Breast epithelium (tissue), 3 donors: ENCODE measurements around the gene CAMSAP1.

Experiments used
- POLR2A ChIP-seq: fragments of 450-650 bp; IDR thresholded peaks from one replicate; pipeline ENCODE4 v1.6.1; 2016; ENCODE audit warnings: antibody characterized with exemption, mild to moderate bottlenecking, moderate library complexity
- POLR2AphosphoS5 ChIP-seq, 3 donors: sonication (generic); formaldehyde crosslinking; IDR thresholded peaks; one replicate each; pipeline ENCODE4 v1.6.1; 2017; ENCODE audit warnings: antibody characterized with exemption in 3 of 3
- TF ChIP-seq, protein P1 (sequence below), 3 donors: fragments of 450-650 bp; IDR thresholded peaks; one replicate each; pipeline ENCODE4 v1.5.1; 2016 to 2017; ENCODE audit warnings: antibody characterized with exemption in 3 of 3, mild to moderate bottlenecking in 3 of 3, moderate library complexity in 3 of 3

DNA sequence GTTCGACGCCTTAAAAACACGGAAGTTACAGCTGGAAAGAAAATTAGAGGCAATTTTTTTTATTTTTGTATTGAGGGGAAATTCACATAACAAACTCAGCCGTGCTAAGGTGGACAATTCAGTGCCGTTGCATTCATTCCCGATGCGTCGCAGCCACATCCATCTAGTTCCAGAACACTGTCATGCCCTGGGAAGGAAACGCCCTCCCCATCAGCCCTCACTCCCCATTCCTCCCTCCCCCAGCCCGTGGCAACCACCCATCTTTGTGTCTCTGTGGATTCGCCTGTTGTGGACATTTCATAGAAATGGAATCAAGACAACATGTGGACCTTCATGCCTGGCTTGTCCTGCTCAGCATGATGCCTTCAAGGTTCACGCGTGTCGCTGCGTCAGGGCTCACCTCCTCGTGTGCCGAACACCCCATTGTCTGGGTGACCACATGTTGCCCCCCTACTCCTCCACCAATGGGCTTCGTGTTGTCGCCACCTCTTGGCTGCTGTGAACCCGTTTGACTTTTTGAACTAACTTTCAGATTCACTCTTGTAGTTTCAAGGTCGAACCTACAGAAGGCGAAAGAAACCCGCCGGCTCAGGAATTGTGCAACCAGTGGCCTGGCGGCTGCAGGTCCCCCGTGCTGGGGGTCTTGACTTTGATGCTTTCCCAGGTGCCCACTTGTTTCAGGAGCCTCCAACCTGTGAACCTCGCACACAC, 17.4 kb upstream of the CAMSAP1 start:
- TF ChIP-seq, protein P1, sequence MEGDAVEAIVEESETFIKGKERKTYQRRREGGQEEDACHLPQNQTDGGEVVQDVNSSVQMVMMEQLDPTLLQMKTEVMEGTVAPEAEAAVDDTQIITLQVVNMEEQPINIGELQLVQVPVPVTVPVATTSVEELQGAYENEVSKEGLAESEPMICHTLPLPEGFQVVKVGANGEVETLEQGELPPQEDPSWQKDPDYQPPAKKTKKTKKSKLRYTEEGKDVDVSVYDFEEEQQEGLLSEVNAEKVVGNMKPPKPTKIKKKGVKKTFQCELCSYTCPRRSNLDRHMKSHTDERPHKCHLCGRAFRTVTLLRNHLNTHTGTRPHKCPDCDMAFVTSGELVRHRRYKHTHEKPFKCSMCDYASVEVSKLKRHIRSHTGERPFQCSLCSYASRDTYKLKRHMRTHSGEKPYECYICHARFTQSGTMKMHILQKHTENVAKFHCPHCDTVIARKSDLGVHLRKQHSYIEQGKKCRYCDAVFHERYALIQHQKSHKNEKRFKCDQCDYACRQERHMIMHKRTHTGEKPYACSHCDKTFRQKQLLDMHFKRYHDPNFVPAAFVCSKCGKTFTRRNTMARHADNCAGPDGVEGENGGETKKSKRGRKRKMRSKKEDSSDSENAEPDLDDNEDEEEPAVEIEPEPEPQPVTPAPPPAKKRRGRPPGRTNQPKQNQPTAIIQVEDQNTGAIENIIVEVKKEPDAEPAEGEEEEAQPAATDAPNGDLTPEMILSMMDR (IDR thresholded peaks at IDR 0.05), result no peak
- TF ChIP-seq POLR2A (no peak), POLR2AphosphoS5 (IDR thresholded peaks at IDR 0.05) (no peak)
